ENCODE measurements around the gene ASIP.
"Not testable (repeated sequence)": the region's sequence is repeated elsewhere in the genome, so short reads cannot be mapped to it uniquely, and the experiment has no call there.

The ASIP gene

GRCh38 chr20:34243377-34243776, 2.2 kb downstream of the ASIP start:
- DNase-seq = no peak

GRCh38 chr20:34246126-34246626, 5.0 kb downstream of the ASIP start:
- no peak for DNase-seq

GRCh38 chr20:34249291-34249690, 8.1 kb downstream of the ASIP start:
- peak in 1 of 2 donors; percentile 15 for DNase-seq

- no peak for DNase-seq
These were observed 8.8 kb downstream of the ASIP start for GRCh38 chr20:34250005-34250404.

- no peak for DNase-seq
These were observed 10.4 kb downstream of the ASIP start for GRCh38 chr20:34251619-34252018.

GRCh38 chr20:34252431-34253086, 11.3 kb downstream of the ASIP start:
- DNase-seq = not testable (repeated sequence)

GRCh38 chr20:34254979-34255378, 13.8 kb downstream of the ASIP start:
- no peak for DNase-seq

GRCh38 chr20:34256629-34257124, 15.5 kb downstream of the ASIP start:
- no peak for DNase-seq

- no peak for DNase-seq
These were observed 19.2 kb downstream of the ASIP start for GRCh38 chr20:34260208-34260942.

GRCh38 chr20:34262488-34263288, 21.5 kb downstream of the ASIP start:
- no peak for DNase-seq

GRCh38 chr20:34263468-34263867, 22.2 kb downstream of the ASIP start:
- not testable (repeated sequence) for DNase-seq

- no peak for DNase-seq
These were observed 22.9 kb downstream of the ASIP start for GRCh38 chr20:34264141-34264540.

- DNase-seq = no peak
These were observed 26.9 kb downstream of the ASIP start for GRCh38 chr20:34268145-34268544.

GRCh38 chr20:34268851-34269636, 27.8 kb downstream of the ASIP start:
- DNase-seq = peak in 1 of 2 donors; percentile 11

- DNase-seq = no peak
These were observed 28.9 kb downstream of the ASIP start for GRCh38 chr20:34269996-34270627.

- no peak for DNase-seq
These were observed 30.7 kb downstream of the ASIP start for GRCh38 chr20:34271956-34272355.

GRCh38 chr20:34274694-34275093, 33.5 kb downstream of the ASIP start:
- DNase-seq = no peak

- DNase-seq = no peak
These were observed 40.0 kb downstream of the ASIP start for GRCh38 chr20:34281177-34281576.

GRCh38 chr20:34282041-34282440, 40.8 kb downstream of the ASIP start:
- no peak for DNase-seq

GRCh38 chr20:34283844-34284243, 42.6 kb downstream of the ASIP start:
- DNase-seq = no peak

- no peak for DNase-seq
These were observed 44.2 kb downstream of the ASIP start for GRCh38 chr20:34285450-34285849.

- not testable (repeated sequence) for DNase-seq
These were observed 46.3 kb downstream of the ASIP start for GRCh38 chr20:34287500-34287899.
